Mucosa of descending colon (tissue), 3 donors: ENCODE measurements around the gene BLTP1. TPM values are rescaled to one million over a fixed set of nuclear protein-coding genes. Genes with fewer than 3 reads are reported as not detected.

Experiments used
- ATAC-seq: fragments of 200-7000 bp; cut with Tn5 transposase; one replicate; pipeline ENCODE4 v1.9.1; 2020; ENCODE audit warnings: mild to moderate bottlenecking, moderate library complexity
- DNase-seq, 3 donors: peaks; one replicate each; pipeline ENCODE4 v3.0.0-alpha.2; 2020
- H3K36me3 ChIP-seq: fragments of 200-600 bp; one replicate; pipeline ENCODE4 v1.8.0; 2021; ENCODE audit warnings: low read depth, mild to moderate bottlenecking
- H3K4me1 ChIP-seq: fragments of 200-600 bp; one replicate; pipeline ENCODE4 v1.8.0; 2021; ENCODE audit warnings: low read depth, mild to moderate bottlenecking
- H3K4me3 ChIP-seq: fragments of 200-600 bp; one replicate; pipeline ENCODE4 v1.8.0; 2021; ENCODE audit warnings: mild to moderate bottlenecking
- H3K9me3 ChIP-seq: fragments of 200-600 bp; one replicate; pipeline ENCODE4 v1.8.0; 2021; ENCODE audit warnings: mild to moderate bottlenecking
- CTCF ChIP-seq: fragments of 200-600 bp; IDR thresholded peaks from one replicate; pipeline ENCODE4 v1.8.0; 2022; ENCODE audit warnings: antibody characterized with exemption, mild to moderate bottlenecking
- intact Hi-C, 2 donors: fragments of 100-400 bp; cut with DNase I in 1 of 2; cut with micrococcal nuclease in 1 of 2; formaldehyde crosslinking; loops; one replicate each; pipeline versions ENCODE4 v1.11.0 to v1.11.1; 2022; cut with DNase I, micrococcal nuclease
- total RNA-seq, 3 donors: library from RNA; stranded (reverse); fragmentation: NEBNext Ultra II Directional in 2 of 3; extraction: Animal tissue kit (Norgen Biotek cat#: 25700) in 2 of 3; gene quantifications; one replicate each; pipeline versions ENCODE4 v1.2.1 to v1.2.4, GENCODE V29; 2021 to 2023
- donor health status: DM: no; HTN: no; CAD: no; lungs with moderate emphysema.
- donor health status: DM: no; HTN: no; CAD: no.
- donor health status: DM: no; HTN: yes; CAD: no.

The BLTP1 gene
- total RNA-seq, 3 donors from 2014 or later = 65.0 to 108 (median 84.7) TPM

- Histone ChIP-seq H3K36me3 (no peaks in the 10 kb centered on the region), H3K4me3 (no peak overlapping the region), H3K4me1 (no peaks in the 10 kb centered on the region), H3K9me3 (no peaks in the 10 kb centered on the region)
- ATAC-seq (no peak), DNase-seq (no peak)
- TF ChIP-seq CTCF = no peak
- intact Hi-C loops = no loop called here
These were observed 20.1 kb downstream of the BLTP1 start for GRCh38 chr4:122172266-122172665.

- no peaks in the 10 kb centered on the region for H3K4me1 ChIP-seq
- DNase-seq = no peak
- no peak for ATAC-seq
- no peaks in the 10 kb centered on the region for H3K9me3 ChIP-seq
- H3K4me3 ChIP-seq = no peak overlapping the region
- no peaks in the 10 kb centered on the region for H3K36me3 ChIP-seq
- no peak for TF ChIP-seq CTCF
- intact Hi-C loops = no loop called here
These were observed 26.8 kb downstream of the BLTP1 start for GRCh38 chr4:122178961-122179360.

GRCh38 chr4:122195718-122196117 lies 43.6 kb downstream of the BLTP1 start:
- intact Hi-C loops = no loop called here
- no peak for ATAC-seq
- Histone ChIP-seq H3K4me3 (no peak overlapping the region), H3K9me3 (no peaks in the 10 kb centered on the region), H3K36me3 (no peaks in the 10 kb centered on the region), H3K4me1 (no peaks in the 10 kb centered on the region)
- no peak for TF ChIP-seq CTCF
- no peak for DNase-seq

Other genes with a start within 250 kb of the BLTP1 start
- gene TRPC3, start 200.3 kb upstream of the BLTP1 start, total RNA-seq = 1 to 10 TPM in 1 of 3 donors, under 1 TPM in 2; 0.17 to 1.0 (median 0.51) TPM
- gene ADAD1, start 226.7 kb downstream of the BLTP1 start, total RNA-seq = not detected